Peyer's patch (tissue), 4 donors: ENCODE data around the gene NCAM2.

Experiments used
- POLR2A ChIP-seq, 2 donors: fragments of 450-650 bp; IDR thresholded peaks; one replicate each; pipeline ENCODE4 v1.5.1; 2017; ENCODE audit warnings: antibody characterized with exemption in 2 of 2, mild to moderate bottlenecking in 2 of 2, moderate library complexity in 2 of 2
- TF ChIP-seq, protein P1 (sequence below), 6 experiments: fragments of 450-650 bp in 4 of 6; fragments of 200-600 bp in 2 of 6; sonication (generic) in 1 of 6; IDR thresholded peaks; one replicate each; pipeline ENCODE4 v1.5.1; 2017 to 2019; ENCODE audit warnings: antibody characterized with exemption in 6 of 6, mild to moderate bottlenecking in 3 of 6, moderate library complexity in 1 of 6

DNA sequence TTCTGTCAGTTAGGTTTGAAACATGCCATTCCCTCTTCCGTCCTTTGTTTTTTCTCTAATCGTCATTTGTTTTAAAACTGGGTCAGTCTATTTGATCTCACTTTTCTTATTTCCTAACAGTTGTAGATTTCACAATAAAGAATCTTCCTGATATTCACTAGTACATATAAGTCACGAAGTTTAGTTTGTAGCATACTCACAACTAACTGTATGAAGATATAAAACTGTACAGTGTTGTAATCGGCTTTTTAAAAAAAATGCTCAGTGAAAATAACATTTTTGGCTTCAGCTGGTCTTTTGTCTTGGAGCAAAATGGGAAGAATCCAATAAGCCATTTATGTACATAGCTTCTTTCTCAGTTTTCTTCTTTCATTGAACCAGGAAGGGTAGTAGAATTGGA, 78.3 kb downstream of the NCAM2 start:
- TF ChIP-seq, protein P1, sequence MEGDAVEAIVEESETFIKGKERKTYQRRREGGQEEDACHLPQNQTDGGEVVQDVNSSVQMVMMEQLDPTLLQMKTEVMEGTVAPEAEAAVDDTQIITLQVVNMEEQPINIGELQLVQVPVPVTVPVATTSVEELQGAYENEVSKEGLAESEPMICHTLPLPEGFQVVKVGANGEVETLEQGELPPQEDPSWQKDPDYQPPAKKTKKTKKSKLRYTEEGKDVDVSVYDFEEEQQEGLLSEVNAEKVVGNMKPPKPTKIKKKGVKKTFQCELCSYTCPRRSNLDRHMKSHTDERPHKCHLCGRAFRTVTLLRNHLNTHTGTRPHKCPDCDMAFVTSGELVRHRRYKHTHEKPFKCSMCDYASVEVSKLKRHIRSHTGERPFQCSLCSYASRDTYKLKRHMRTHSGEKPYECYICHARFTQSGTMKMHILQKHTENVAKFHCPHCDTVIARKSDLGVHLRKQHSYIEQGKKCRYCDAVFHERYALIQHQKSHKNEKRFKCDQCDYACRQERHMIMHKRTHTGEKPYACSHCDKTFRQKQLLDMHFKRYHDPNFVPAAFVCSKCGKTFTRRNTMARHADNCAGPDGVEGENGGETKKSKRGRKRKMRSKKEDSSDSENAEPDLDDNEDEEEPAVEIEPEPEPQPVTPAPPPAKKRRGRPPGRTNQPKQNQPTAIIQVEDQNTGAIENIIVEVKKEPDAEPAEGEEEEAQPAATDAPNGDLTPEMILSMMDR (IDR thresholded peaks at IDR 0.05) = no peak
- TF ChIP-seq POLR2A (IDR thresholded peaks at IDR 0.05) = no peak
